ENCODE results near the gene CFAP45.

The CFAP45 gene

GRCh38 chr1:159862557-159862956, 37.4 kb downstream of the CFAP45 start, which contains the start of gene VSIG8:
Gene VSIG8, minus strand, starts transcription at chr1:159862657. Its CDS starts 136 bp downstream, at chr1:159862521.
- no peak within 1 kb of the TSS for H3K9ac ChIP-seq (ENCODE audit: low read length)
- no peak within 1 kb of the TSS for H3K4me3 ChIP-seq (ENCODE audit: low read depth, low read length, poor library complexity, severe bottlenecking)
- no peak within 1 kb of the TSS for H3K4me2 ChIP-seq (ENCODE audit: low read length)
- H3F3A ChIP-seq (ENCODE audit: insufficient read depth, low read length), result no peaks in the 10 kb centered on the region
- no peaks in the 10 kb centered on the region for H3K79me2 ChIP-seq (ENCODE audit: insufficient read depth, low read length)
- TF ChIP-seq CTCF (IDR thresholded peaks at IDR 0.05; ENCODE audit: low read length) (no peak), EZH2 (IDR thresholded peaks at IDR 0.05; ENCODE audit: borderline replicate concordance, low read length) (no peak)
- no peak within 1 kb of the TSS for H3K27ac ChIP-seq (ENCODE audit: low read depth, low read length, poor library complexity, severe bottlenecking)
- no peaks in the 10 kb centered on the region for H3K9me3 ChIP-seq (ENCODE audit: low read length)
- no peaks in the 10 kb centered on the region for H3K27me3 ChIP-seq (ENCODE audit: insufficient read depth, low read length)
- H2AFZ ChIP-seq (ENCODE audit: low read length), result no peak within 1 kb of the TSS
- H4K20me1 ChIP-seq (ENCODE audit: insufficient read depth, low read length), result no peaks in the 10 kb centered on the region
- no peaks in the 10 kb centered on the region for H3K4me1 ChIP-seq (ENCODE audit: insufficient read depth, low read length, severe bottlenecking)
- no peaks in the 10 kb centered on the region for H3K36me3 ChIP-seq (ENCODE audit: insufficient read depth, low read length)
- H3K9me2 ChIP-seq (ENCODE audit: low read depth, low read length), result no peaks in the 10 kb centered on the region

- no peaks in the 10 kb centered on the region for H3F3A ChIP-seq (ENCODE audit: insufficient read depth, low read length)
- no peak overlapping the region for H3K27ac ChIP-seq (ENCODE audit: low read depth, low read length, poor library complexity, severe bottlenecking)
- H3K9me2 ChIP-seq (ENCODE audit: low read depth, low read length), result no peaks in the 10 kb centered on the region
- no peak for TF ChIP-seq EZH2 (IDR thresholded peaks at IDR 0.05; ENCODE audit: borderline replicate concordance, low read length)
- no peak overlapping the region for H3K4me2 ChIP-seq (ENCODE audit: low read length)
- H4K20me1 ChIP-seq (ENCODE audit: insufficient read depth, low read length), result no peaks in the 10 kb centered on the region
- no peak overlapping the region for H3K4me3 ChIP-seq (ENCODE audit: low read depth, low read length, poor library complexity, severe bottlenecking)
- no peaks in the 10 kb centered on the region for H3K27me3 ChIP-seq (ENCODE audit: insufficient read depth, low read length)
- H3K9ac ChIP-seq (ENCODE audit: low read length), result no peak overlapping the region
- no peaks in the 10 kb centered on the region for H3K9me3 ChIP-seq (ENCODE audit: low read length)
- no peaks in the 10 kb centered on the region for H3K4me1 ChIP-seq (ENCODE audit: insufficient read depth, low read length, severe bottlenecking)
- no peak overlapping the region for H2AFZ ChIP-seq (ENCODE audit: low read length)
- no peaks in the 10 kb centered on the region for H3K79me2 ChIP-seq (ENCODE audit: insufficient read depth, low read length)
- no peaks in the 10 kb centered on the region for H3K36me3 ChIP-seq (ENCODE audit: insufficient read depth, low read length)
Observed at GRCh38 chr1:159862031-159862430, 37.9 kb downstream of the CFAP45 start.

- H3K9me2 ChIP-seq (ENCODE audit: low read depth, low read length), result no peaks in the 10 kb centered on the region
- H3K27ac ChIP-seq (ENCODE audit: low read depth, low read length, poor library complexity, severe bottlenecking), result no peak overlapping the region
- H3K27me3 ChIP-seq (ENCODE audit: insufficient read depth, low read length), result no peaks in the 10 kb centered on the region
- no peaks in the 10 kb centered on the region for H3K4me1 ChIP-seq (ENCODE audit: insufficient read depth, low read length, severe bottlenecking)
- H3K4me2 ChIP-seq (ENCODE audit: low read length), result no peak overlapping the region
- no peaks in the 10 kb centered on the region for H3F3A ChIP-seq (ENCODE audit: insufficient read depth, low read length)
- TF ChIP-seq CTCF (IDR thresholded peaks at IDR 0.05; ENCODE audit: low read length) (no peak), EZH2 (IDR thresholded peaks at IDR 0.05; ENCODE audit: borderline replicate concordance, low read length) (no peak)
- no peaks in the 10 kb centered on the region for H3K36me3 ChIP-seq (ENCODE audit: insufficient read depth, low read length)
- H3K4me3 ChIP-seq (ENCODE audit: low read depth, low read length, poor library complexity, severe bottlenecking), result no peak overlapping the region
- no peak overlapping the region for H3K9ac ChIP-seq (ENCODE audit: low read length)
- H4K20me1 ChIP-seq (ENCODE audit: insufficient read depth, low read length), result no peaks in the 10 kb centered on the region
- no peaks in the 10 kb centered on the region for H3K9me3 ChIP-seq (ENCODE audit: low read length)
- no peaks in the 10 kb centered on the region for H3K79me2 ChIP-seq (ENCODE audit: insufficient read depth, low read length)
- no peak overlapping the region for H2AFZ ChIP-seq (ENCODE audit: low read length)
Observed at GRCh38 chr1:159861218-159861617, 38.7 kb downstream of the CFAP45 start.

GRCh38 chr1:159860456-159860855, 39.5 kb downstream of the CFAP45 start:
- Histone ChIP-seq H3F3A (ENCODE audit: insufficient read depth, low read length) (no peaks in the 10 kb centered on the region), H3K27me3 (ENCODE audit: insufficient read depth, low read length) (no peaks in the 10 kb centered on the region), H3K9ac (ENCODE audit: low read length) (no peak overlapping the region), H3K4me2 (ENCODE audit: low read length) (no peak overlapping the region), H3K79me2 (ENCODE audit: insufficient read depth, low read length) (no peaks in the 10 kb centered on the region), H3K36me3 (ENCODE audit: insufficient read depth, low read length) (no peaks in the 10 kb centered on the region), H3K27ac (ENCODE audit: low read depth, low read length, poor library complexity, severe bottlenecking) (no peak overlapping the region), H2AFZ (ENCODE audit: low read length) (no peak overlapping the region), H3K9me2 (ENCODE audit: low read depth, low read length) (no peaks in the 10 kb centered on the region), H3K4me1 (ENCODE audit: insufficient read depth, low read length, severe bottlenecking) (no peaks in the 10 kb centered on the region), H3K9me3 (ENCODE audit: low read length) (no peaks in the 10 kb centered on the region), H4K20me1 (ENCODE audit: insufficient read depth, low read length) (no peaks in the 10 kb centered on the region), H3K4me3 (ENCODE audit: low read depth, low read length, poor library complexity, severe bottlenecking) (no peak overlapping the region)
- TF ChIP-seq EZH2 (IDR thresholded peaks at IDR 0.05; ENCODE audit: borderline replicate concordance, low read length) (no peak), CTCF (IDR thresholded peaks at IDR 0.05; ENCODE audit: low read length) (no peak)
